ENCODE data around the gene ZNF526.

GRCh38 chr19:42275103-42275502 lies 55.0 kb downstream of the ZNF526 start:
- TF ChIP-seq CTCF (IDR thresholded peaks at IDR 0.05; ENCODE audit: poor library complexity) (no peak), EZH2 (IDR thresholded peaks at IDR 0.05; ENCODE audit: borderline replicate concordance) (no peak), EZH2phosphoT487 (IDR thresholded peaks at IDR 0.05; ENCODE audit: low read depth, severe bottlenecking, unreplicated experiment) (no peak)

Data from hepatocyte (in vitro differentiated cells).